HG03439 (cell line): ENCODE results near the gene PPFIA1.
"Not testable (repeated sequence)": the region's sequence is repeated elsewhere in the genome, so short reads cannot be mapped to it uniquely, and the experiment has no call there.

Experiments
- ATAC-seq: cut with Tn5 transposase; IDR thresholded peaks from one replicate; pipeline ENCODE4 v1.9.1; 2021; ENCODE audit warnings: mild to moderate bottlenecking, moderate library complexity; ENCODE audit not compliant: unreplicated experiment

Gene PPFIA1

GRCh38 chr11:70250876-70251658 is 19.4 kb upstream of the PPFIA1 start:
- no peak for ATAC-seq

GRCh38 chr11:70251659-70252321 is 18.7 kb upstream of the PPFIA1 start:
- no peak for ATAC-seq

DNA sequence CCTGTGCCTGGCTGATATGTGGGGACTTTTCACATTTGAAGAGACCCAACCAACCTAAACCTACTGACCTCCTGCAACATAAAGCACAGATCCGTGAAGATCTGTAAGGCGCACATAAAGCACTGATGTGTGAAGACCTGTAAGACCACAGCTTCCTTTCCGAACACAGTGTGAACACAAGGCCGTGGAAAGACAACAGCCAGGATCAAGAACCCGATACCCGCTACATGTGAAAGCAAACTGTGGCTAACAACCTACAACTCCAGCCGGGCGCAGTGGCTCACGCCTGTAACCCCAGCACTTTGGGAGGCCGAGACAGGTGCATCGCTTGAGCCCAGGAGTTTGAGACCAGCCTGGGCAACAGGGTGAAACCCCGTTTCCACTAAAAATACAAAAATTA is 17.6 kb upstream of the PPFIA1 start:
- no peak for ATAC-seq

DNA sequence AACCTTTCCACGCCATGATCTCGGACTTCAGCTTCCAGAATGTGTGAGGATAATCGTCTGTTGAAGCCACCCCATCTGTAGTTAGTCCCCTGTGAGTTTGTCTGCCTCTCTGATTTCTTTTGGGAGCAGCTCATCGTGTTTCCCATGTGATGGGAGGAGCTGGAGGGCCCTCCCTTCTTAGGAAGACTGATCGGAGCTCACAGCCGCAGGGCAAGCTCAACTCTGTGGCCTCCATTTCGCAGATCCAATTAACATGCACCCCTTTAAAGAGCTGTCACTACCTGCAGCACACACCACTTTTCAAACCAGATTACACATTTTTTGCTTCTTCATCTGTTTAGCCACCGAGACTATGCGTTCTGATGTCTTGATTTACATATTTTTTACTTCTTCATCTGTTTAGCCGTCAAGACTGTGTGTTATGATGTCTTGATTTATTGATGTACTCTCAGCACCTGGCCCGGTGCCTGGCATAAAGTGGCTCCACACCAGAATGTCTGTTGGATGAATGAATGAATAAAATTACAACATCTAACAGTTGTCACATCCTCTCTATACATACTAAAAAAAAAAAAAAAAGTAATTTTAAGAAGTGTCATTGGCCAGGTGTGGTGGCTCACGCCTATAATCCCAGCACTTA is 14.9 kb upstream of the PPFIA1 start:
- no peak for ATAC-seq

DNA sequence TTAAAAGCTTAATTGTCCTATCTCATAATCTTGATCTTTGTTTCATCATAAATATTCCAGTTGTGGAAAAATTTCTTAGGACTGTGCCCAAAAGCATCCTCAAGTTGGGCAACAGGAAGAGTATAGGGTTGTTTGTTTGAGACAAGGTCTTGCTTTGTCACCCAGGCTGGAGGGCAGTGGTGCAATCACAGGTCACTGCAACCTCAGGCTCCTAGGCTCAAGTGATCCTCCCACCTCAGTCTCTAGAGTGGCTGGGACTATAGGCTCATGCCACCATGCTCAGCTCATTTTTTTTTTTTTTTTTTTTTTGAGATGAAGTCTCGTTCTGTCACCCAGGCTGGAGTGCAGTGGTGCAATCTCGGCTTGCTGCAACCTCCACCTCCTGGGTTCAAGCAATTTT is 11.4 kb upstream of the PPFIA1 start:
- not testable (repeated sequence) for ATAC-seq

GRCh38 chr11:70262951-70263350 is 7.5 kb upstream of the PPFIA1 start:
- no peak for ATAC-seq

DNA sequence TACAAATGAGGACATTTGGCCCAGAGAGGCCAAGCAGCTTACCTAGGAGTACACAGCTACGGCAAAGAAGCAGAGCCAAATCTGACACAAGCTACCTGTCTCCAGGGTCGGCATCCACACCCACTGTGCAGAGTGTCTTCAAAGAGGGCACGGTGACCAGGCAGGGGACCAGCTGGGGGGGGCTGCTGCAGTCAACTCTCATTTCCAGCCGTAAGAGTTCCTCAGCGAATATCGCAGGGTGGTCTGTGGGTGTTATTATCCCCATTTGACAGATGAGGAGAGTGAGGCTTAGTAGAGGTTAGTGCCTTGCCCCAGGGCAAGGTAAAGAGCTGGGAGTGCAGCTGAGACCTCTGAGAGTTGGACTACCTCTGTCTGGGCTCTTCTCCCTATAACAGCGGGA is 7.1 kb upstream of the PPFIA1 start:
- no peak for ATAC-seq

- ATAC-seq: no peak
These were observed 5.1 kb upstream of the PPFIA1 start for GRCh38 chr11:70265341-70265740.

- ATAC-seq: no peak
These were observed 3.0 kb upstream of the PPFIA1 start for GRCh38 chr11:70267405-70267950.

GRCh38 chr11:70268526-70268925 is 2.0 kb upstream of the PPFIA1 start:
- ATAC-seq: no peak

GRCh38 chr11:70270877-70271648 is 573 bp downstream of the PPFIA1 start:
- peak; percentile 29 for ATAC-seq

GRCh38 chr11:70271649-70271953 is 1.1 kb downstream of the PPFIA1 start:
- ATAC-seq: no peak

GRCh38 chr11:70272009-70272408 is 1.5 kb downstream of the PPFIA1 start:
- no peak for ATAC-seq

- no peak for ATAC-seq
These were observed 8.5 kb downstream of the PPFIA1 start for GRCh38 chr11:70278994-70279393.

- no peak for ATAC-seq
These were observed 10.7 kb downstream of the PPFIA1 start for GRCh38 chr11:70281156-70281609.

DNA sequence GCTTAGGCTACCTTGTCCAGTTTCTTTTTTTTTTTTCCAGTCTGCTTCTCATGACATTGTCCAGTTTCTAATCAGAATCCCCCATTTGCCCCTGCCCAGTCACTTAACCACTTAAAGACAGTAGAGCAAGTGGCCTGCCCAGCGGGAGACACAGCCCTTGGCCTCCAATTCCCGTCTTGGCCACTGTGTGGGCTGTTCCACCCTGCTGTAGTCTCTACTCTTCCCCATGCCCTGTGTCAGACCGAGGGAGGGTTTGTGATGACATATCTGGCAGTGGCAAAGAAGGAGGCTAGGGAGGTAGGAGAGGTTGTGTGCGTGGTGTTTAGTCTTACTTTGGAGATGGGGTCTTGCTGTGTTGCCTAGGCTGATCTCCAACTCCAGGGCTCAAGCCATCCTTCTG is 11.5 kb downstream of the PPFIA1 start:
- ATAC-seq: no peak

GRCh38 chr11:70288721-70289120 is 18.2 kb downstream of the PPFIA1 start:
- no peak for ATAC-seq

- no peak for ATAC-seq
These were observed 19.1 kb downstream of the PPFIA1 start for GRCh38 chr11:70289582-70289981.

DNA sequence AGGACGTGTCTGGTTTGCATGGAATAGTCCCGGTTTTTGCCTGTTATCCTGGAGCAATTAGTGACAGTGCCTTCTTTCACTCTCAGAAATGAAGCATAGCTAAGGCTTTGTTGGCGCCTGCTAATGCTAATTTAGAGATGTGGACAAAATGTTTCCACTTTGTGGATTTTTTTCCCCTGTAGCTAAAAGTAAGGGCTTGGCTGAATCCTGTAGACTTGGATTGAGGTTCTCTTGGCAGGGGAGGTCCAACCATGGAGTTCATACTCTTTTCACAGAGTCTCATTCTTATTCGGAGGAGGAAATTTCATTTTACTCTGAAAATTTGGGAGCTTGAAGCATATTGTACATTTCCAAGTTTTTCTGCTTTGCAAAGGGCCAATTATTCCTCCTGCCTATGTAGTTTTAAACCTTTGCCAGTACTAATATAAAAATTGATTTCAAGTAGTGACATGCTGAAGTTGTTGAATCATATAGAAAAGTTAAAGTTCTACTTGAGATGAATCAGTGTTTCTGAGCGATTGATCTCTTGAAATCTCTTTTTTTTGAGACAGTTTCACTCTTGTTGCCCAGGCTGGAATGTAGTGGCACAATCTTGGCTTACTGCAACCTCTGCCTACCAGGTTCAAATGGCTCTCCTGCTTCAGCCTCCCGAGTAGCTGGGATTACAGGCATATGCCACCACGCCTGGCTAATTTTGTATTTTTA is 20.0 kb downstream of the PPFIA1 start:
- no peak for ATAC-seq

DNA sequence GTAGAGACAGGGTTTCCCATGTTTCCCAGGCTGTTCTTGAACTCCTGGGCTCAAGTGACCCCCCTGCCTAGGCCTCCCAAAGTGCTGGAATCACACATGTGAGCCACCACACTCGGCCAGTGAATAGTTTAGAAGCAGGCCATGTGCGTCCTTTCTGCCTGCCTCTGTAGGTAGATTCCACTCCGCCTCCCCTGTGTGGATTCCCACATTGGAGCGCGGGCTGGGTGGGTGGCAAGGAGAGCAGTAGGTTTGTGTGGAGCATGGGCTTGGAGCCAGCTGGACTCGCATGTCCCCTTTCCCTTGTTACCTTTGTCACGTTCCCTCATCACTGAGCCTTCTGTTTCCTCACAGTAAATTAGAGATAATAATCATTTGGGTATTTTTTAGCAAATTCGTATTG is 21.7 kb downstream of the PPFIA1 start:
- ATAC-seq: no peak
